NT2/D1 (cell line): Measurements from ENCODE around the gene NGRN.

ENCODE experiments used
- SUZ12 ChIP-seq: IDR thresholded peaks from 2 replicates; pipeline ENCODE4 v1.6.1; 2011; ENCODE audit not compliant: insufficient read length, insufficient read depth; ENCODE audit errors: extremely low read depth
- YY1 ChIP-seq: IDR thresholded peaks from 2 replicates; pipeline ENCODE4 v1.6.1; 2011; ENCODE audit not compliant: insufficient read length, insufficient read depth

GRCh38 chr15:90291679-90292356, 26.3 kb downstream of the NGRN start:
- TF ChIP-seq SUZ12 (no peak), YY1 (no peak)
